ENCODE measurements around the gene PLGRKT. TPM values are rescaled to one million over a fixed set of nuclear protein-coding genes. Genes with fewer than 3 reads are reported as not detected.
"Not testable (repeated sequence)": the region's sequence is repeated elsewhere in the genome, so short reads cannot be mapped to it uniquely, and the experiment has no call there.

Gene PLGRKT
- polyA plus RNA-seq, 1 experiment: 13.1 TPM

DNA sequence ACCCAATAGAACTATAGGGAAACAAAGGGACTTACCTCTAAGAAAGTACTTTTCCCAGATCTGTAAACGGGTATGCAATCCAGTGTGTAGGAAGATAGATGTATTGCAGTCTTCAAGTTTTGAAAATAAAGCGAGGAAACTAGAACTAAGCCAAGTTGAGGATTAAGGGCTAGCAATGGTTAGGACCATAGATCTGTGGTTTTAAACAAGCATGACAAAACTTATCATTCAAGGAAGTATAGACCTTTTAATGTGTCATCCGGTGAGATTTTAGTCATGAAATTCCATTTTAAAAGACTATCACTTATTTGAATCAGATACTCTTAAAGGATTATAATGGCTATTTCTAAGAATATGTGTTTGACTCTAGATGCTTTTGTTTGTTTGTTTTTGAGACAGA is 33.1 kb upstream of the PLGRKT start:
- CTCF ChIA-PET: no interaction called here
- POLR2A ChIA-PET: no interaction called here
- no peak overlapping the region for H3K4me3 ChIP-seq (ENCODE audit: low read depth, low read length)

GRCh38 chr9:5470122-5470521 is 32.4 kb upstream of the PLGRKT start:
- H3K4me3 ChIP-seq (ENCODE audit: low read depth, low read length): no peak overlapping the region
- H3K27ac ChIP-seq (ENCODE audit: low read depth, low read length): no peak overlapping the region
- H3K9me3 ChIP-seq (ENCODE audit: control insufficient read depth, insufficient read depth, low read length): no peaks in the 10 kb centered on the region
- DNase-seq (ENCODE audit: low read depth, low spot score): no peak
- no peaks in the 10 kb centered on the region for H3K27me3 ChIP-seq (ENCODE audit: control insufficient read depth, insufficient read depth, low read length)
- ChIA-PET CTCF (no interaction called here), POLR2A (no interaction called here)
- TF ChIP-seq CTCF (IDR thresholded peaks at IDR 0.05; ENCODE audit: low read depth, low read length): no peak

More for the DNA sequence above, 33.1 kb upstream of the PLGRKT start:
- Histone ChIP-seq H3K9me3 (ENCODE audit: control insufficient read depth, insufficient read depth, low read length) (no peaks in the 10 kb centered on the region), H3K27me3 (ENCODE audit: control insufficient read depth, insufficient read depth, low read length) (no peaks in the 10 kb centered on the region), H3K27ac (ENCODE audit: low read depth, low read length) (no peak overlapping the region)
- DNase-seq (ENCODE audit: low read depth, low spot score): no peak
- no peak for TF ChIP-seq CTCF (IDR thresholded peaks at IDR 0.05; ENCODE audit: low read depth, low read length)

- TF ChIP-seq CTCF (IDR thresholded peaks at IDR 0.05; ENCODE audit: low read depth, low read length): no peak
- DNase-seq (ENCODE audit: low read depth, low spot score): no peak
- no peaks in the 10 kb centered on the region for H3K9me3 ChIP-seq (ENCODE audit: control insufficient read depth, insufficient read depth, low read length)
- no peak overlapping the region for H3K27ac ChIP-seq (ENCODE audit: low read depth, low read length)
- POLR2A ChIA-PET: no interaction called here
- no peaks in the 10 kb centered on the region for H3K27me3 ChIP-seq (ENCODE audit: control insufficient read depth, insufficient read depth, low read length)
- no peak overlapping the region for H3K4me3 ChIP-seq (ENCODE audit: low read depth, low read length)
- CTCF ChIA-PET: interaction anchor here (0.8 kb wide), 1 partner anchor 122 kb away, joined by 5 read pairs; no protein-coding TSS in a partner anchor
These were observed 31.1 kb upstream of the PLGRKT start for GRCh38 chr9:5468850-5469249.

DNA sequence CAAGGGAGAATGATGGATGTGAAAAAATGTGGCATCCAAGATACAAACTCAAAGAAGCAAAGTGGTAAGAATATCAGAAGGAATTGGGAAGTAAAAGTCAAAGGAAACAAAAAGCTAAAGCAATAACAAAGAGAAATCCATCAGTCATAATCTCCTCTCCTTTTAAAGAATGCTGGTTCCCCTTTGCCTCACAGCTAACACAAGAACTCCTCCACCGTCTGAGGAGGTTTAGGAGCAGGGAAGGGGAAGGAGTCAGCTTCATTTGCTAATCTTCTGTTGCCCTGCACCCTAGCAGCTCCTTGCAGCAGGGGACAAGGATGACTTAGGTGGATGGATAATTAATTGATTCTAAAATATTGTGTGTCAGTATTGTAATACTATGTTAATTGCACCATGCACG is 29.0 kb upstream of the PLGRKT start:
- Histone ChIP-seq H3K4me3 (ENCODE audit: low read depth, low read length) (no peak overlapping the region), H3K27me3 (ENCODE audit: control insufficient read depth, insufficient read depth, low read length) (no peaks in the 10 kb centered on the region), H3K27ac (ENCODE audit: low read depth, low read length) (no peak overlapping the region), H3K9me3 (ENCODE audit: control insufficient read depth, insufficient read depth, low read length) (no peaks in the 10 kb centered on the region)
- DNase-seq (ENCODE audit: low read depth, low spot score): no peak
- POLR2A ChIA-PET: no interaction called here
- CTCF ChIA-PET: interaction anchor here (4.6 kb wide), 1 partner anchor 123 kb away, joined by 22 read pairs; no protein-coding TSS in a partner anchor
- no peak for TF ChIP-seq CTCF (IDR thresholded peaks at IDR 0.05; ENCODE audit: low read depth, low read length)

DNA sequence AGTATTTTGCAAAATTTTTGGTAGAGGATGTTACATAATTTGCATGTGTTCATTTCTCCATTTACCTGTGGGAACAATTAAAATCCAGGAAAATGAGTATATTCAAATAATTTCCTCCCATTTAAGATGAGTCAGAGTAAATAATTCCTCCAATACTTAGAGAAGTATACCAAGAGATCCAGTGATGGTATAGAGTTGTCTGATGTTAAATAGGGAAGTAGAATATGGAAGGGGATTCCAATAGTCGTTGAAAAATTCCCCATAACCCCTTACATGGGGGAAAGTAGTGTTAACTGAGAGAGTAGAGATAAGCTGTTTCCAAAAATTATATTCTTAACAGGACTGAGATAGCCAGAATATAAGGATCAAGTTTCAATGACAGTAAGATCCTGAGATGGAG is 28.3 kb upstream of the PLGRKT start:
- no peaks in the 10 kb centered on the region for H3K27me3 ChIP-seq (ENCODE audit: control insufficient read depth, insufficient read depth, low read length)
- ChIA-PET CTCF (interaction anchor here (4.6 kb wide), 1 partner anchor 124 kb away, joined by 22 read pairs; no protein-coding TSS in a partner anchor), POLR2A (no interaction called here)
- H3K27ac ChIP-seq (ENCODE audit: low read depth, low read length): no peak overlapping the region
- no peak for DNase-seq (ENCODE audit: low read depth, low spot score)
- H3K9me3 ChIP-seq (ENCODE audit: control insufficient read depth, insufficient read depth, low read length): no peaks in the 10 kb centered on the region
- no peak for TF ChIP-seq CTCF (IDR thresholded peaks at IDR 0.05; ENCODE audit: low read depth, low read length)
- no peak overlapping the region for H3K4me3 ChIP-seq (ENCODE audit: low read depth, low read length)

- H3K27ac ChIP-seq (ENCODE audit: low read depth, low read length); H3K4me3 ChIP-seq (ENCODE audit: low read depth, low read length); H3K9me3 ChIP-seq (ENCODE audit: control insufficient read depth, insufficient read depth, low read length); POLR2A ChIA-PET; DNase-seq (ENCODE audit: low read depth, low spot score); H3K27me3 ChIP-seq (ENCODE audit: control insufficient read depth, insufficient read depth, low read length): not testable (repeated sequence)
- CTCF ChIA-PET: interaction anchor here (0.6 to 4.6 kb wide), 2 partner anchors 15 to 125 kb away, joined by 3 to 22 read pairs; no protein-coding TSS in a partner anchor
These were observed 27.2 kb upstream of the PLGRKT start for GRCh38 chr9:5464831-5465330.
